ENCODE results near the gene NOS1AP.

Gene NOS1AP

GRCh38 chr1:162359523-162360236 lies 290.2 kb downstream of the NOS1AP start:
- H3K4me3 ChIP-seq (ENCODE audit: low read depth, low read length): no peak overlapping the region

- H3K4me3 ChIP-seq (ENCODE audit: low read depth, low read length): no peak overlapping the region
Measured at GRCh38 chr1:162360237-162360873, 290.9 kb downstream of the NOS1AP start.

GRCh38 chr1:162360874-162361260 lies 291.4 kb downstream of the NOS1AP start:
- H3K4me3 ChIP-seq (ENCODE audit: low read depth, low read length): no peak overlapping the region

GRCh38 chr1:162361349-162361748 lies 291.9 kb downstream of the NOS1AP start:
- H3K4me3 ChIP-seq (ENCODE audit: low read depth, low read length): no peak overlapping the region

GRCh38 chr1:162363823-162364222 lies 294.3 kb downstream of the NOS1AP start:
- no peak overlapping the region for H3K4me3 ChIP-seq (ENCODE audit: low read depth, low read length)

- no peak overlapping the region for H3K4me3 ChIP-seq (ENCODE audit: low read depth, low read length)
Measured at GRCh38 chr1:162364498-162364897, 295.0 kb downstream of the NOS1AP start.

GRCh38 chr1:162365284-162366020 lies 296.0 kb downstream of the NOS1AP start:
- no peak overlapping the region for H3K4me3 ChIP-seq (ENCODE audit: low read depth, low read length)

- no peak overlapping the region for H3K4me3 ChIP-seq (ENCODE audit: low read depth, low read length)
Measured at GRCh38 chr1:162366149-162366548, 296.7 kb downstream of the NOS1AP start.

GRCh38 chr1:162366671-162367070 lies 297.2 kb downstream of the NOS1AP start:
- H3K4me3 ChIP-seq (ENCODE audit: low read depth, low read length): no peak overlapping the region

GRCh38 chr1:162367073-162367472 lies 297.6 kb downstream of the NOS1AP start:
- no peak overlapping the region for H3K4me3 ChIP-seq (ENCODE audit: low read depth, low read length)

GRCh38 chr1:162367772-162368171 lies 298.3 kb downstream of the NOS1AP start:
- no peak overlapping the region for H3K4me3 ChIP-seq (ENCODE audit: low read depth, low read length)

GRCh38 chr1:162368451-162368850 lies 299.0 kb downstream of the NOS1AP start:
- H3K4me3 ChIP-seq (ENCODE audit: low read depth, low read length): no peak overlapping the region

GRCh38 chr1:162369571-162369970 lies 300.1 kb downstream of the NOS1AP start:
- no peak overlapping the region for H3K4me3 ChIP-seq (ENCODE audit: low read depth, low read length)

GRCh38 chr1:162370161-162370560 lies 300.7 kb downstream of the NOS1AP start:
- H3K4me3 ChIP-seq (ENCODE audit: low read depth, low read length): no peak overlapping the region

- H3K4me3 ChIP-seq (ENCODE audit: low read depth, low read length): no peak overlapping the region
Measured at GRCh38 chr1:162370721-162371120, 301.2 kb downstream of the NOS1AP start.

- H3K4me3 ChIP-seq (ENCODE audit: low read depth, low read length): no peak overlapping the region
Measured at GRCh38 chr1:162371611-162372010, 302.1 kb downstream of the NOS1AP start.

GRCh38 chr1:162372159-162373071 lies 302.9 kb downstream of the NOS1AP start:
- H3K4me3 ChIP-seq (ENCODE audit: low read depth, low read length): no peak overlapping the region

- H3K4me3 ChIP-seq (ENCODE audit: low read depth, low read length): no peak overlapping the region
Measured at GRCh38 chr1:162373072-162373427, 303.6 kb downstream of the NOS1AP start.

- H3K4me3 ChIP-seq (ENCODE audit: low read depth, low read length): no peak overlapping the region
Measured at GRCh38 chr1:162373541-162374260, 304.2 kb downstream of the NOS1AP start.

- no peak overlapping the region for H3K4me3 ChIP-seq (ENCODE audit: low read depth, low read length)
Measured at GRCh38 chr1:162374406-162374805, 304.9 kb downstream of the NOS1AP start.
